ENCODE results near the gene NFASC. TPM values are rescaled to one million over a fixed set of nuclear protein-coding genes. Genes with fewer than 3 reads are reported as not detected.

Gene NFASC
- total and polyA plus RNA-seq, 2 experiments from 2014 or later: 3.9 to 11.7 TPM

DNA sequence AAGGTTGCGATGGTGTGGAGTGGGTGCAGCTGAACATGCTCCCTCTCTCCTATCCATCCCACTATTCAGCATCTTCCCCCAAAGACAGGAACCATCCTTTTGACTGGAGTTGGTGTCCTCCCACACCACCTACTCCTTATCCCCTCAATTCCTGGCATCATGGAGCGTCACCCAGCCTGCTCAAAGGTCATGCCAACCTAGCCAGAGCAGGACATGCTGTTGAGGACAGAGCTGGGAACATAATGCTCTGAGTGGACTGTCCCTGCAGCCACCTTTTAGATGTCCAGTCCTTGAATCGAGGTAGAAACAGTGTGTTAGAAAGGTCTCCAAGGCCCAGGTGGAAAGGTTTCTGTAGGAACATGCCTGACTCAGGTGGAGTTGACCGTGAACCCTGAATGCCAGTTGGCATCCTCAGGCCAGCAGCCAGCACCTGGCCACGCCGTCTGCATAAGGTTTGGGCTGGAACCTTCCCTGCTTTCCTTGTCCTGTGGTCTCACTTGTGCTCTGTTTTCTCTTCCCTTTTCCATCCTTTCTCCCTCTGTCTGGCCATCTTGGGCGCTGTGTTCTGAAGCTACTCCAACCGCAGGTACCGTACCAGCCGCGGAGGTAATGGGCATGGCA is 120.2 kb downstream of the NFASC start:
- H3K36me3 Mint-ChIP-seq (ENCODE audit: low read depth): no peaks in the 10 kb centered on the region; the same call in 2 of the 3 replicates
- Histone ChIP-seq H4K20me1 (replicated peaks; ENCODE audit: insufficient read depth) (no peaks in the 10 kb centered on the region), H3K27me3 (ENCODE audit: insufficient read depth) (no peaks in the 10 kb centered on the region), H3K79me2 (replicated peaks; ENCODE audit: insufficient read depth) (no peaks in the 10 kb centered on the region), H3F3A (replicated peaks; ENCODE audit: low read depth) (no peaks in the 10 kb centered on the region), H3K4me1 (ENCODE audit: insufficient read depth) (peaks cover 17% of the 10 kb centered on the region; the same call in 1 of the 2 replicates), H2AFZ (no peak overlapping the region), H3K9me2 (ENCODE audit: insufficient read depth) (no peaks in the 10 kb centered on the region), H3K4me3 (no peak overlapping the region), H3K27ac (ENCODE audit: low read depth) (no peak overlapping the region), H3K36me3 (ENCODE audit: insufficient read depth) (no peaks in the 10 kb centered on the region), H3K4me2 (peak overlapping the region; percentile 72)
- peaks cover 24% of the 10 kb centered on the region for H3K27me3 Mint-ChIP-seq (ENCODE audit: insufficient read depth, low read depth, poor library complexity)
- no peak for TF ChIP-seq EZH2phosphoT487 (IDR thresholded peaks at IDR 0.05; ENCODE audit: unreplicated experiment)
- no peak for TF ChIP-seq ZNF331 (CRISPR knock-in tag; IDR thresholded peaks at IDR 0.05; ENCODE audit: low read depth)
- TF ChIP-seq NANOG (IDR thresholded peaks at IDR 0.05; ENCODE audit: borderline replicate concordance): no peak
- no peak for TF ChIP-seq POLR2AphosphoS5 (IDR thresholded peaks at IDR 0.05; ENCODE audit: low read depth)
- TF ChIP-seq ZNF114 (CRISPR knock-in tag; IDR thresholded peaks at IDR 0.05): no peak
- TF ChIP-seq STAT1 (IDR thresholded peaks at IDR 0.05; ENCODE audit: unreplicated experiment): no peak
- no peak for TF ChIP-seq CREB1 (CRISPR knock-in tag; IDR thresholded peaks at IDR 0.05; ENCODE audit: low read depth)
- TF ChIP-seq, protein P1, sequence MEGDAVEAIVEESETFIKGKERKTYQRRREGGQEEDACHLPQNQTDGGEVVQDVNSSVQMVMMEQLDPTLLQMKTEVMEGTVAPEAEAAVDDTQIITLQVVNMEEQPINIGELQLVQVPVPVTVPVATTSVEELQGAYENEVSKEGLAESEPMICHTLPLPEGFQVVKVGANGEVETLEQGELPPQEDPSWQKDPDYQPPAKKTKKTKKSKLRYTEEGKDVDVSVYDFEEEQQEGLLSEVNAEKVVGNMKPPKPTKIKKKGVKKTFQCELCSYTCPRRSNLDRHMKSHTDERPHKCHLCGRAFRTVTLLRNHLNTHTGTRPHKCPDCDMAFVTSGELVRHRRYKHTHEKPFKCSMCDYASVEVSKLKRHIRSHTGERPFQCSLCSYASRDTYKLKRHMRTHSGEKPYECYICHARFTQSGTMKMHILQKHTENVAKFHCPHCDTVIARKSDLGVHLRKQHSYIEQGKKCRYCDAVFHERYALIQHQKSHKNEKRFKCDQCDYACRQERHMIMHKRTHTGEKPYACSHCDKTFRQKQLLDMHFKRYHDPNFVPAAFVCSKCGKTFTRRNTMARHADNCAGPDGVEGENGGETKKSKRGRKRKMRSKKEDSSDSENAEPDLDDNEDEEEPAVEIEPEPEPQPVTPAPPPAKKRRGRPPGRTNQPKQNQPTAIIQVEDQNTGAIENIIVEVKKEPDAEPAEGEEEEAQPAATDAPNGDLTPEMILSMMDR (conservative IDR thresholded peaks at IDR 0.05; ENCODE audit: low read depth in 2 of 2): no peak
- no peak for TF ChIP-seq JUNB (IDR thresholded peaks at IDR 0.05; ENCODE audit: unreplicated experiment)
- H3K4me1 Mint-ChIP-seq: peaks cover 35% of the 10 kb centered on the region
- H3K27ac Mint-ChIP-seq: no peak overlapping the region
- no peak for DNase-seq (ENCODE audit: low spot score)
- ATAC-seq: no peak
- H3K9me3 Mint-ChIP-seq: no peaks in the 10 kb centered on the region
- H3K4me3 Mint-ChIP-seq: peak overlapping the region; percentile 43; the same call in 1 of the 3 replicates

DNA sequence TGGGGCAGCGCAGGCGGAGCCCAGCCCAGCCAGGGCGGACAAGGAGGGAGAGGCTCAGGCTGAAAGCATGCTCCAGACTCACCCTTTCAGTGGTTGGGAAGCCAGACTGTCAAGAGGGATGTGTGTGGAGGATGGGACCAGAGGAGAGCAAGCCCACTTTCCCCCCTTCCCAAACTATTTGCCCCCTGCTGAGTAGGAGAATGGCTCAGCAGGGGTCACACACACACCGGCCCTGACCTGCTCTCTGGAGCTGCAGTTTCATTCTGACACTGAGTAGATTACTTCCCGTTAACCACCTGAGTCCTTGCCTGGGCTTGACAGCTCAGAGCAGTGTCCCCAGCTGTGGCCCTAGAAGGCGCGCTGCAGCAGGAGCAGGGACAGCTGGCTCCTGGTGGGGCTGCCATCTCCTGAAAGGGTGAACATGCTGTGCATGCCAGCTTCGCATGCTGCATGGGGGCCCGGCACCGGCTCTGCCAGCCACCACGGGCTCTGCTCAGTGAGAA is 120.7 kb downstream of the NFASC start:
- H3K27me3 Mint-ChIP-seq (ENCODE audit: insufficient read depth, low read depth, poor library complexity): peaks cover 24% of the 10 kb centered on the region
- Histone ChIP-seq H3K36me3 (ENCODE audit: insufficient read depth) (no peaks in the 10 kb centered on the region), H3K4me1 (ENCODE audit: insufficient read depth) (peaks cover 17% of the 10 kb centered on the region; the same call in 1 of the 2 replicates), H4K20me1 (replicated peaks; ENCODE audit: insufficient read depth) (no peaks in the 10 kb centered on the region), H3K4me2 (peak overlapping the region; percentile 72), H3K27ac (ENCODE audit: low read depth) (no peak overlapping the region), H3K9me2 (ENCODE audit: insufficient read depth) (no peaks in the 10 kb centered on the region), H3F3A (replicated peaks; ENCODE audit: low read depth) (no peaks in the 10 kb centered on the region), H3K4me3 (0 out of 2 replicates have a peak overlapping the region, but pooled peaks have one; percentile 0), H2AFZ (no peak overlapping the region), H3K27me3 (ENCODE audit: insufficient read depth) (no peaks in the 10 kb centered on the region), H3K79me2 (replicated peaks; ENCODE audit: insufficient read depth) (no peaks in the 10 kb centered on the region)
- peak; percentile 78 for ATAC-seq
- H3K9me3 Mint-ChIP-seq: no peaks in the 10 kb centered on the region
- H3K36me3 Mint-ChIP-seq (ENCODE audit: low read depth): no peaks in the 10 kb centered on the region; the same call in 2 of the 3 replicates
- H3K4me1 Mint-ChIP-seq: peaks cover 35% of the 10 kb centered on the region
- H3K27ac Mint-ChIP-seq: no peak overlapping the region
- H3K4me3 Mint-ChIP-seq: peak overlapping the region; percentile 43; the same call in 1 of the 3 replicates
- peak; percentile 75 for DNase-seq (ENCODE audit: low spot score)
- no peak for TF ChIP-seq EZH2 (IDR thresholded peaks at IDR 0.05; ENCODE audit: low read depth, unreplicated experiment)
- TF ChIP-seq, protein P2, sequence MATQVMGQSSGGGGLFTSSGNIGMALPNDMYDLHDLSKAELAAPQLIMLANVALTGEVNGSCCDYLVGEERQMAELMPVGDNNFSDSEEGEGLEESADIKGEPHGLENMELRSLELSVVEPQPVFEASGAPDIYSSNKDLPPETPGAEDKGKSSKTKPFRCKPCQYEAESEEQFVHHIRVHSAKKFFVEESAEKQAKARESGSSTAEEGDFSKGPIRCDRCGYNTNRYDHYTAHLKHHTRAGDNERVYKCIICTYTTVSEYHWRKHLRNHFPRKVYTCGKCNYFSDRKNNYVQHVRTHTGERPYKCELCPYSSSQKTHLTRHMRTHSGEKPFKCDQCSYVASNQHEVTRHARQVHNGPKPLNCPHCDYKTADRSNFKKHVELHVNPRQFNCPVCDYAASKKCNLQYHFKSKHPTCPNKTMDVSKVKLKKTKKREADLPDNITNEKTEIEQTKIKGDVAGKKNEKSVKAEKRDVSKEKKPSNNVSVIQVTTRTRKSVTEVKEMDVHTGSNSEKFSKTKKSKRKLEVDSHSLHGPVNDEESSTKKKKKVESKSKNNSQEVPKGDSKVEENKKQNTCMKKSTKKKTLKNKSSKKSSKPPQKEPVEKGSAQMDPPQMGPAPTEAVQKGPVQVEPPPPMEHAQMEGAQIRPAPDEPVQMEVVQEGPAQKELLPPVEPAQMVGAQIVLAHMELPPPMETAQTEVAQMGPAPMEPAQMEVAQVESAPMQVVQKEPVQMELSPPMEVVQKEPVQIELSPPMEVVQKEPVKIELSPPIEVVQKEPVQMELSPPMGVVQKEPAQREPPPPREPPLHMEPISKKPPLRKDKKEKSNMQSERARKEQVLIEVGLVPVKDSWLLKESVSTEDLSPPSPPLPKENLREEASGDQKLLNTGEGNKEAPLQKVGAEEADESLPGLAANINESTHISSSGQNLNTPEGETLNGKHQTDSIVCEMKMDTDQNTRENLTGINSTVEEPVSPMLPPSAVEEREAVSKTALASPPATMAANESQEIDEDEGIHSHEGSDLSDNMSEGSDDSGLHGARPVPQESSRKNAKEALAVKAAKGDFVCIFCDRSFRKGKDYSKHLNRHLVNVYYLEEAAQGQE (IDR thresholded peaks at IDR 0.05; ENCODE audit: unreplicated experiment): no peak
- no peak for TF ChIP-seq ZNF331 (CRISPR knock-in tag; IDR thresholded peaks at IDR 0.05; ENCODE audit: low read depth)
